GM19468 (cell line): ENCODE results near the gene GOLGA1.
"Not testable (repeated sequence)": the region's sequence is repeated elsewhere in the genome, so short reads cannot be mapped to it uniquely, and the experiment has no call there.

Source experiments
- ATAC-seq: cut with Tn5 transposase; IDR thresholded peaks from one replicate; pipeline ENCODE4 v1.9.1; 2021; ENCODE audit warnings: mild to moderate bottlenecking, moderate library complexity, moderate number of reproducible peaks; ENCODE audit not compliant: unreplicated experiment; ENCODE audit errors: extremely low read depth

Gene GOLGA1

GRCh38 chr9:124940521-124940893, 376 bp downstream of the GOLGA1 start:
- ATAC-seq: peak; percentile 19

- no peak for ATAC-seq
Measured at GRCh38 chr9:124939944-124940343, 939 bp downstream of the GOLGA1 start.

GRCh38 chr9:124934290-124934689, 6.6 kb downstream of the GOLGA1 start:
- ATAC-seq: peak; percentile 36

- no peak for ATAC-seq
Measured at GRCh38 chr9:124932333-124932732, 8.6 kb downstream of the GOLGA1 start.

GRCh38 chr9:124929464-124929863, 11.4 kb downstream of the GOLGA1 start:
- no peak for ATAC-seq

GRCh38 chr9:124928116-124928515, 12.8 kb downstream of the GOLGA1 start:
- no peak for ATAC-seq

GRCh38 chr9:124920394-124920793, 20.5 kb downstream of the GOLGA1 start:
- ATAC-seq: not testable (repeated sequence)

GRCh38 chr9:124914753-124915405, 26.0 kb downstream of the GOLGA1 start:
- no peak for ATAC-seq

- no peak for ATAC-seq
Measured at GRCh38 chr9:124913378-124913777, 27.5 kb downstream of the GOLGA1 start.

- ATAC-seq: no peak
Measured at GRCh38 chr9:124911766-124912165, 29.1 kb downstream of the GOLGA1 start.

- ATAC-seq: no peak
Measured at GRCh38 chr9:124908098-124908497, 32.8 kb downstream of the GOLGA1 start.

- ATAC-seq: no peak
Measured at GRCh38 chr9:124906966-124907365, 33.9 kb downstream of the GOLGA1 start.

- no peak for ATAC-seq
Measured at GRCh38 chr9:124899845-124900244, 41.0 kb downstream of the GOLGA1 start.

GRCh38 chr9:124897570-124898460, 43.1 kb downstream of the GOLGA1 start:
- ATAC-seq: no peak

GRCh38 chr9:124894741-124895170, 46.1 kb downstream of the GOLGA1 start:
- ATAC-seq: no peak

GRCh38 chr9:124894035-124894740, 46.7 kb downstream of the GOLGA1 start:
- no peak for ATAC-seq

- ATAC-seq: no peak
Measured at GRCh38 chr9:124890179-124890578, 50.7 kb downstream of the GOLGA1 start.

- no peak for ATAC-seq
Measured at GRCh38 chr9:124889006-124889405, 51.9 kb downstream of the GOLGA1 start.

GRCh38 chr9:124887832-124888231, 53.1 kb downstream of the GOLGA1 start:
- ATAC-seq: no peak

GRCh38 chr9:124886866-124887492, 53.9 kb downstream of the GOLGA1 start:
- no peak for ATAC-seq
